GM13976 (cell line): Measurements from ENCODE around the gene LSM7.

ENCODE experiments used
- DNase-seq: peaks from one replicate; pipeline ENCODE4 v3.0.0; 2012; ENCODE audit warnings: low spot score
- in situ Hi-C: fragments of 300-500 bp; cut with MboI; formaldehyde crosslinking; loops from one replicate; pipeline ENCODE4 v1.12.0; 2022; ENCODE audit warnings: low sequenced_read_pairs, mixed read lengths, inconsistent platforms; ENCODE audit not compliant: unreplicated experiment
- TF ChIP-seq, protein P1 (sequence below): IDR thresholded peaks from 2 replicates; pipeline ENCODE4 v1.5.1; 2012; ENCODE audit warnings: borderline replicate concordance, mild to moderate bottlenecking; ENCODE audit not compliant: insufficient read depth; ENCODE audit errors: extremely low read depth, missing control alignments, control extremely low read depth

Gene LSM7

DNA sequence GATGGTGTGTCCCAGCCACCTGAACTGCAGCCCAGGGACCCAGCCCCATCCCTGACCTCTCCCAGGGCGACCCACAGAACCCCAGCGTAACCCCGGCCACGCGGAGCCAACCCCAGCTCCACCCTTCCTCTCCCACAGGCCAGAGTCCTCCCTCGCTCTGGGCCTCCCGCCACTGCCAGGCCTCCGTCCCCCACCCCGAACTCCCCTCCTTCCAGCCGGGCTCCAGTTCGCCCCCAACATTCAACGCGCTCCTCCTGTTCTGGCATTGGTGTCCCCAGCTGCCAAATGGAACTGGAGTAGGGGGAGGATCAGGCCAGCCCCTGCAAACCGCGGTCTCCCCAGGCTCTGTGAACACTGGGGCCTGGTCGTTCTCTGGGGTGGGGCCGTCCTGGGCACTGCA is 27.9 kb downstream of the LSM7 start:
- in situ Hi-C loops: no loop called here
- TF ChIP-seq, protein P1, sequence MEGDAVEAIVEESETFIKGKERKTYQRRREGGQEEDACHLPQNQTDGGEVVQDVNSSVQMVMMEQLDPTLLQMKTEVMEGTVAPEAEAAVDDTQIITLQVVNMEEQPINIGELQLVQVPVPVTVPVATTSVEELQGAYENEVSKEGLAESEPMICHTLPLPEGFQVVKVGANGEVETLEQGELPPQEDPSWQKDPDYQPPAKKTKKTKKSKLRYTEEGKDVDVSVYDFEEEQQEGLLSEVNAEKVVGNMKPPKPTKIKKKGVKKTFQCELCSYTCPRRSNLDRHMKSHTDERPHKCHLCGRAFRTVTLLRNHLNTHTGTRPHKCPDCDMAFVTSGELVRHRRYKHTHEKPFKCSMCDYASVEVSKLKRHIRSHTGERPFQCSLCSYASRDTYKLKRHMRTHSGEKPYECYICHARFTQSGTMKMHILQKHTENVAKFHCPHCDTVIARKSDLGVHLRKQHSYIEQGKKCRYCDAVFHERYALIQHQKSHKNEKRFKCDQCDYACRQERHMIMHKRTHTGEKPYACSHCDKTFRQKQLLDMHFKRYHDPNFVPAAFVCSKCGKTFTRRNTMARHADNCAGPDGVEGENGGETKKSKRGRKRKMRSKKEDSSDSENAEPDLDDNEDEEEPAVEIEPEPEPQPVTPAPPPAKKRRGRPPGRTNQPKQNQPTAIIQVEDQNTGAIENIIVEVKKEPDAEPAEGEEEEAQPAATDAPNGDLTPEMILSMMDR: no peak
- no peak for DNase-seq

DNA sequence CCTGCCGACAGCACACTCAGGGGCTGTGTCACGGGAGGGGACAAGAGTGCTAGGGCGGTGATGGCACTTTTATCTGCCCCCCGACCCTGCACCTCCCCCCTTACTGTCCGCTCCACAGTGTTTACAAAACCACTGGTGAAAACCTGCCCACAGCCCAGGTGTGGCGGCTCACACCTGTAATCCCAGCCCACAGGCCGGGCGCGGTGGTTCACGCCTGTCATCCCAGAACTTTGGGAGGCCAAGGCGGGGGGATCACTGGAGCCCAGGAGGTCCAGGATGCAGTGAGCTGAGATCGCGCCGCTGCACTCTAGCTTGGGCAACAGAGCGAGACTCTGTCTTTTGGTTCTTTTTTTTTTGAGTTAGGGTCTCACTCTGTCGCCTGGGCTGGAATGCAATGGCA is 32.2 kb downstream of the LSM7 start:
- no peak for DNase-seq
- TF ChIP-seq, protein P1: no peak
- in situ Hi-C loops: no loop called here

DNA sequence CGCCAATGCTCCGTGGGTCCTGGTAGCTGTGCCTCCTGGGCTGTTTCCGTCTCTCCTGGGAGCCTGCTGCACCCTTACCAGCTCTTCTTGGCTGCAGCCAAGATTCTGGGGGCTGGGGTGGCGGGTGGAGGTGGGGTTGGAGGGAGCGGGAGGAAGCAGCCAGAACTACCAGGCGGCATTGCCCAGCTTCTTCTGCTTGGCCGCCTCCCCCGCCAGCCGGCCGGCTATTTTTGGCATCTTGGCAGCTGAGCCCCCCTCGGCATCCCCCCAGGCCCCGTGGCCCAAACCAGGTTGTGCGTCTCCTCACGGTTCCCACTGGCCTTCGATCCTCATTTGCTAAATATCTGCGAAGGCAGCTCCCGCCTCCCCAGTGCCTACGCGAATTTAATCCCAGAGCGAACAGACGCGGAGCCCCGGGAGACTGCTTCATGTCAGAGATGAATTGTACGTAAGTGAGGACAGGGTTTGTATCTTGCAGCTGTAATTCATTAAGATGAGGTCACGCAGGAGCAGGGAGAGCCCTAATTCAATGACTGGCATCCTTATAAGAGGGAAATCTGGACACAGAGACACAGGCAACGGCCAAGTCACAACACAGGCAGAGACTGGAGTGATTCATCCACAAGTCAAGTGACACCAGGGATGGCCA is 33.6 kb downstream of the LSM7 start:
- in situ Hi-C loops: no loop called here
- TF ChIP-seq, protein P1: no peak
- no peak for DNase-seq

DNA sequence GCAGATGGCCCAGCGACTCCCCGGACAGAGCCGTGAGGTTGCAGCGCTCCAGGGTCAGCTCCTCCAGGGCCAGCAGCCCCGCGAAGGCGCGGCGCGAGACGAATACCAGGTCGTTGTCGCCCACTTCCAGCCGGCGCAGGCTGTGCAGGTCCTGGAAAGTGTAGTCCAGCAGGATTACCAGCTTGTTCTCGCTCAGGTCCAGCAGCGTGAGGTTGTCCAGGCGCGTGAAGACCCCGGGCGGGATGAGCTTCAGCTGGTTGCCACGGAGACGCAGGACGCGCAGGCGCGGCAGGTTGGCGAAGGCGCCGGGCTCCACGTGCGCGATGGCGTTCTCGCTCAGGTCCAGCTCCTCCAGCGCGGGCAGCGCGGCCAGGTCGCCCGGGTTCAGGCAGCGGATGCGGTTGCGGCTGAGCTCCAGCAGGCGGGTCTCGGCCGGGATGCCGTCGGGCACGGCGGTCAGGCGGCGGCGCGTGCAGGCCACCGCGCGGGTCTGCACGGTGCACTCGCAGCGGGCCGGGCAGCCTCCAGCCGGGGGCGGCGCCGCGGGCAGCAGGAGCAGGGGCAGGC is 37.1 kb downstream of the LSM7 start:
- in situ Hi-C loops: no loop called here
- TF ChIP-seq, protein P1: no peak
- no peak for DNase-seq

DNA sequence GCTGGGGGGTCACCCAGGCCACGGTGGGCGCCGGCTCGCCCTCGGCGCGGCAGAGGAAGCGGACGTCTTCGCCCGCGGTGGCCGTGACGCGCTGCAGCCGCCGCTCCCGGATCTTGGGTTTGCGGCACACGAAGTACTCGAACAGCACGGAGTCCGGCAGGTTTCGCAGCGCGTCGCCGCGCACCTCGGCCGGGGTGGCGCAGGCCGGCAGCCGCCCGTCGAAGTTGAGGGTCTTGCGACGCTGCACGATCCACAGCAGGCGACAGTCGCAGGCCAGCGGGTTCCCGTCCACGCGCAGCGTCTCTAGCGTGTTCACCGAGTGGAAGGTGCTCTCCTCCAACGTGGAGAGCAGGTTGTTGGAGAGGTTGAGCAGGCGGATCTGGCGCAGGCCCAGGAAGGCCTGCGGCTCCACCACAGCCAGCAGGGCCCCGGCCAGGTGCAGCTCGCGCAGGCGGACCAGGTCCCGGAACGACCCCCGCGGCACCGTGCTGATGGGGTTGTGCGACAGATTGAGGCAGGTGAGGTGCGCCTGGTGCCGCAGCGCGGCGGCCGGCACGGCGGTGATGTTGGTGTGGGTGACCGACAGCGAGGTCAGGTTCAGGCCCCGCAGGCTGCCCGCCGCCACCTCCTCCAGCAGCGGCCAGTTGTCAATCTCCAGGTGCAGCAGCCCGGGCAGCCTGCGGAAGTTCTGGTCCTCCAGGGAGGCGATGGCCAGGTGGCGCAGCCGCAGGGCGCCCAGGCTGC is 37.8 kb downstream of the LSM7 start:
- TF ChIP-seq, protein P1: no peak
- no peak for DNase-seq
- in situ Hi-C loops: no loop called here

DNA sequence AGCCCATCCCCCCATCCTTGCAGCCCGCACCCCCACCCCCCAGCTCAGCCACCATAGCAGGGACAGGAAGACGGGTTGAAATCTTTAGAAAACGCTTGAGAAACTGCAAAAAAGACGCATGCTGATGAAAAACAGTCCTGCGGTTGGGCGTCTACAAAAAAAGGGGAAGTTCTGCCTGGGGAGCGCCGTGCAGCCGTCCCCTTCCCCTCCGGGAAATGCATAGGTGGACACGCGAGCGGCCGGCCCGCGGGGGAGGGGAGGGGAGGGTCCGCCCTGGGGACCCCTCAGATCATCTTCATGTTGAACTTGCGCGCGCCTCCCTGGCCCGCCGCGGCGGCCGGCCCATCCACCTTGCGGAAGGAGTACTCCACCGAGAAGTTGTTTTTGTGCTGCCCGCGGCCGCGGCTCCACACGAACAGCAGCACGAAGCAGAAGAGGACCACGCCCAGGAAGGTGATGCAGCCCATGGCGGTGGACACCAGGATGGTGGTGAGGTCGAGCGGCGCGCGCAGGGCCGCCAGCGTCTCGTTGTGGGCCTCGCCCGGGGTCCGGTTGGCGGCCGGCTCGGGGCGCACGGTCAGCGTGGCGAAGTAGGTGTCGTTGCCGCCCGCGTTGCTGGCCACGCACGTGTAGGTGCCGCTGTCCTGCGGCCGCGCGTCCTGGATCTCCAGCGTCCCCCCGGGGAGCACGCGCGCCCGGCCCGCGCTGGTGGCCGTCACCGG is 38.5 kb downstream of the LSM7 start:
- TF ChIP-seq, protein P1: no peak
- in situ Hi-C loops: no loop called here
- peak; percentile 88 for DNase-seq
